Upper lobe of left lung (tissue), 4 donors: ENCODE data around the gene TTC7B.

Experiments used
- POLR2A ChIP-seq, 4 donors: fragments of 450-650 bp; IDR thresholded peaks; one replicate each; pipeline ENCODE4 v1.5.1; 2016 to 2017; ENCODE audit warnings: antibody characterized with exemption in 4 of 4, mild to moderate bottlenecking in 2 of 4
- TF ChIP-seq, protein P1 (sequence below), 6 experiments: fragments of 450-650 bp in 4 of 6; fragments of 200-600 bp in 2 of 6; sonication (generic) in 2 of 6; IDR thresholded peaks; one replicate each; pipeline ENCODE4 v1.5.1; 2016 to 2019; ENCODE audit warnings: antibody characterized with exemption in 6 of 6

DNA sequence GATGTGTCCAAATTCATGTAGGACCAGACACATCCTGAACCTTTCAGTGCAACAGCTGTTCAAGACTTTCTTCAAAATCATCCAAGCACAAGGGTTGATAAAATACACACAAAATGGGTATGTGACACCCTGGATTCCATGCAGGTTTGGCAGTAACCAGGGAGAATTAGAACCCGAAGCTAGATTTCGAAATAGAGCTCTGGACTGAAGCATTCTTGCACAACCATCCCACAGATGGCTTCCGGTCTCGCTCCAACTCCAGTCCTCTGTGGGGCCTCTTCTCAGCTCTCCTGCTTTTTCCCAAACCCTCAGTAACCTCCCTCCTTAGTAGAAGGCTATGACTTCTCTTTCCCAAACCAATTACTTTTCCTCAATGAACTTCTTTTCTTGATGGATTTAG is 171.3 kb downstream of the TTC7B start:
- TF ChIP-seq, protein P1, sequence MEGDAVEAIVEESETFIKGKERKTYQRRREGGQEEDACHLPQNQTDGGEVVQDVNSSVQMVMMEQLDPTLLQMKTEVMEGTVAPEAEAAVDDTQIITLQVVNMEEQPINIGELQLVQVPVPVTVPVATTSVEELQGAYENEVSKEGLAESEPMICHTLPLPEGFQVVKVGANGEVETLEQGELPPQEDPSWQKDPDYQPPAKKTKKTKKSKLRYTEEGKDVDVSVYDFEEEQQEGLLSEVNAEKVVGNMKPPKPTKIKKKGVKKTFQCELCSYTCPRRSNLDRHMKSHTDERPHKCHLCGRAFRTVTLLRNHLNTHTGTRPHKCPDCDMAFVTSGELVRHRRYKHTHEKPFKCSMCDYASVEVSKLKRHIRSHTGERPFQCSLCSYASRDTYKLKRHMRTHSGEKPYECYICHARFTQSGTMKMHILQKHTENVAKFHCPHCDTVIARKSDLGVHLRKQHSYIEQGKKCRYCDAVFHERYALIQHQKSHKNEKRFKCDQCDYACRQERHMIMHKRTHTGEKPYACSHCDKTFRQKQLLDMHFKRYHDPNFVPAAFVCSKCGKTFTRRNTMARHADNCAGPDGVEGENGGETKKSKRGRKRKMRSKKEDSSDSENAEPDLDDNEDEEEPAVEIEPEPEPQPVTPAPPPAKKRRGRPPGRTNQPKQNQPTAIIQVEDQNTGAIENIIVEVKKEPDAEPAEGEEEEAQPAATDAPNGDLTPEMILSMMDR (IDR thresholded peaks at IDR 0.05) = no peak
- no peak for TF ChIP-seq POLR2A (IDR thresholded peaks at IDR 0.05)
